Liver (tissue), 9 donors: ENCODE data around the gene SMC4. TPM values are rescaled to one million over a fixed set of nuclear protein-coding genes. Genes with fewer than 3 reads are reported as not detected.
"Not testable (repeated sequence)": the region's sequence is repeated elsewhere in the genome, so short reads cannot be mapped to it uniquely, and the experiment has no call there.

Experiments used
- DNase-seq: peaks from one replicate; pipeline ENCODE4 v3.0.0-alpha.2; 2017; ENCODE audit warnings: low spot score
- H3K27ac ChIP-seq, 2 donors: one replicate each; pipeline ENCODE4 v1.7.0; 2013; ENCODE audit warnings: inconsistent platforms in 2 of 2, low read length in 2 of 2, control low read depth in 1 of 2, low read depth in 1 of 2, mild to moderate bottlenecking in 1 of 2
- H3K27me3 ChIP-seq, 4 donors: one replicate each; pipeline versions ENCODE4 v1.6.1 to v1.7.0; 2013; ENCODE audit warnings: low read length in 3 of 4, inconsistent platforms in 1 of 4, mild to moderate bottlenecking in 1 of 4, moderate library complexity in 1 of 4; ENCODE audit not compliant: control insufficient read depth in 4 of 4, insufficient read depth in 4 of 4
- H3K36me3 ChIP-seq, 4 donors: one replicate each; pipeline versions ENCODE4 v1.6.1 to v1.7.0; 2013; ENCODE audit warnings: low read length in 3 of 4, mild to moderate bottlenecking in 3 of 4, low read depth in 1 of 4, moderate library complexity in 1 of 4; ENCODE audit not compliant: control insufficient read depth in 4 of 4, insufficient read depth in 3 of 4
- H3K4me1 ChIP-seq, 4 donors: one replicate each; pipeline versions ENCODE4 v1.6.1 to v1.7.0; 2013; ENCODE audit warnings: low read length in 3 of 4, mild to moderate bottlenecking in 3 of 4, moderate library complexity in 1 of 4; ENCODE audit not compliant: control insufficient read depth in 4 of 4, insufficient read depth in 4 of 4
- H3K4me3 ChIP-seq, 3 donors: one replicate each; pipeline versions ENCODE4 v1.6.1 to v1.7.0; 2013; ENCODE audit warnings: low read length in 3 of 3, control low read depth in 1 of 3, low read depth in 1 of 3, mild to moderate bottlenecking in 1 of 3
- H3K9ac ChIP-seq, 2 donors: one replicate each; pipeline ENCODE4 v1.7.0; 2013; ENCODE audit warnings: low read length in 2 of 2, mild to moderate bottlenecking in 2 of 2, moderate library complexity in 2 of 2, control low read depth in 1 of 2, low read depth in 1 of 2
- H3K9me3 ChIP-seq, 4 donors: one replicate each; pipeline versions ENCODE4 v1.6.1 to v1.7.0; 2013; ENCODE audit warnings: low read length in 3 of 4; ENCODE audit not compliant: control insufficient read depth in 4 of 4
- EGR1 ChIP-seq, 2 donors: IDR thresholded peaks; 2 replicates each; pipeline ENCODE4 v1.6.1; 2016 to 2018; ENCODE audit warnings: antibody characterized with exemption in 2 of 2, low read depth in 2 of 2
- FOXA1 ChIP-seq: IDR thresholded peaks from 2 replicates; pipeline ENCODE4 v1.6.1; 2016; ENCODE audit warnings: antibody characterized with exemption
- FOXA2 ChIP-seq: IDR thresholded peaks from 2 replicates; pipeline ENCODE4 v1.6.1; 2016; ENCODE audit warnings: antibody characterized with exemption
- GABPA ChIP-seq, 2 donors: IDR thresholded peaks in 1 of 2; conservative IDR thresholded peaks in 1 of 2; 2 replicates each; pipeline ENCODE4 v1.6.1; 2016; ENCODE audit warnings: antibody characterized with exemption in 2 of 2, mild to moderate bottlenecking in 1 of 2, moderate library complexity in 1 of 2
- HNF4A ChIP-seq, 2 donors: conservative IDR thresholded peaks; 2 replicates each; pipeline ENCODE4 v1.6.1; 2016; ENCODE audit warnings: antibody characterized with exemption in 2 of 2, mild to moderate bottlenecking in 2 of 2
- HNF4G ChIP-seq: IDR thresholded peaks from 2 replicates; pipeline ENCODE4 v1.6.1; 2016; ENCODE audit warnings: antibody characterized with exemption
- JUND ChIP-seq, 2 donors: IDR thresholded peaks; 2 replicates each; pipeline ENCODE4 v1.6.1; 2016; ENCODE audit warnings: antibody characterized with exemption in 2 of 2
- MAX ChIP-seq: IDR thresholded peaks from 2 replicates; pipeline ENCODE4 v1.6.1; 2016; ENCODE audit warnings: antibody characterized with exemption
- NR2F2 ChIP-seq: IDR thresholded peaks from 2 replicates; pipeline ENCODE4 v1.6.1; 2016; ENCODE audit warnings: antibody characterized with exemption
- RAD21 ChIP-seq, 2 donors: IDR thresholded peaks; 2 replicates each; pipeline ENCODE4 v1.6.1; 2016; ENCODE audit warnings: antibody characterized with exemption in 2 of 2, mild to moderate bottlenecking in 2 of 2
- RXRA ChIP-seq, 2 donors: IDR thresholded peaks; 2 replicates each; pipeline ENCODE4 v1.6.1; 2017 to 2018; ENCODE audit warnings: antibody characterized with exemption in 2 of 2, mild to moderate bottlenecking in 1 of 2
- SP1 ChIP-seq: IDR thresholded peaks from 2 replicates; pipeline ENCODE4 v1.6.1; 2018; ENCODE audit warnings: antibody characterized with exemption, mild to moderate bottlenecking
- TAF1 ChIP-seq: conservative IDR thresholded peaks from 2 replicates; pipeline ENCODE4 v1.6.1; 2016; ENCODE audit warnings: antibody characterized with exemption, mild to moderate bottlenecking
- YY1 ChIP-seq: IDR thresholded peaks from 2 replicates; pipeline ENCODE4 v1.6.1; 2016; ENCODE audit warnings: antibody characterized with exemption, mild to moderate bottlenecking
- ZBTB33 ChIP-seq: IDR thresholded peaks from 2 replicates; pipeline ENCODE4 v1.6.1; 2016; ENCODE audit warnings: antibody characterized with exemption
- WGBS: extraction: QIAGEN DNeasy Blood & Tissue Kit; methylation state at CpG from one replicate; pipeline ENCODE4 v1.1.7; 2013; 5-methylcytosine and 5-hydroxymethylcytosine counted together
- polyA plus RNA-seq, 2 donors: library from polyadenylated mRNA; stranded (reverse) in 1 of 2; unstranded in 1 of 2; fragments of 200-250 nt in 1 of 2; fragments of >200 nt in 1 of 2; fragmentation: Nextera tagmentation in 1 of 2; extraction: Ambion mirVana in 1 of 2; gene quantifications; one replicate each; pipeline versions ENCODE4 v1.2.1 to v1.2.3, GENCODE V29; 2013 to 2015
- total RNA-seq, 2 donors: library from RNA; depleted of rRNA; stranded (reverse); fragments of >200 nt; gene quantifications; one replicate each; pipeline ENCODE4 v1.2.3, GENCODE V29; 2014
- TF ChIP-seq, protein P1 (sequence below): IDR thresholded peaks from 2 replicates; pipeline ENCODE4 v1.6.1; 2016; ENCODE audit warnings: antibody characterized with exemption
- TF ChIP-seq, protein P2 (sequence below): fragments of 150-350 bp; IDR thresholded peaks from 2 replicates; pipeline ENCODE4 v1.5.1; 2017; ENCODE audit warnings: improper control_type of control experiment, low read depth, low read length; ENCODE audit not compliant: missing input control
- donor health status: healthy.
- donor health status: healthy.
- donor health status: healthy.
- donor health status: healthy.
- donor health status: healthy.

SMC4 gene
- total and polyA plus RNA-seq, 4 donors: 6.7 to 161 (median 17.1) TPM

DNA sequence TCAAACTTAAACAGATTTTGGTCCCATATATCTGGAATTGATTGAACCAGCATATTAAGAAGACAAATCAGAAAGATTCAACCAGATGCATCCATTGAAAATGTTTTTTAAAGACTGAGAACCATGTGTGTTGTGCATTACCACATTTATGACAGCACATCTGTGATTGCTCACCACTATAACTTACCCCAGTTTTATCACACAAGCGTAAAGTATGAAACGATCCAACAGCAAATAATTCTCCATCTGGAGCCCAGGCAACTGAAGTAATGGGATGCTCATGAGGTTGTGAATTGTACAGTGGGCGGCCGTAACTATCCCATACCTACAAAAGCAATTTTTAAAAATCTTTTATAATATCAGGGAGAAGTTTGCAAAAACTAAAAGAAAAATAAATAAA, 43.6 kb upstream of the SMC4 start:
- H3K36me3 ChIP-seq: peaks cover 0 to 6% (median 2%) of the 10 kb centered on the region in 4 donors
- H3K4me1 ChIP-seq: no peaks in the 10 kb centered on the region
- TF ChIP-seq JUND (IDR thresholded peaks at IDR 0.05): no peak
- no peak for TF ChIP-seq GABPA (IDR thresholded peaks at IDR 0.05 in 1 of 2, conservative IDR thresholded peaks at IDR 0.05 in 1 of 2)
- no peak for TF ChIP-seq FOXA1
- TF ChIP-seq ZBTB33: no peak
- no peak for TF ChIP-seq RAD21 (IDR thresholded peaks at IDR 0.05)
- TF ChIP-seq EGR1 (IDR thresholded peaks at IDR 0.05; ENCODE audit: low read depth in 2 of 2): no peak
- no peak for TF ChIP-seq TAF1
- TF ChIP-seq, protein P1, sequence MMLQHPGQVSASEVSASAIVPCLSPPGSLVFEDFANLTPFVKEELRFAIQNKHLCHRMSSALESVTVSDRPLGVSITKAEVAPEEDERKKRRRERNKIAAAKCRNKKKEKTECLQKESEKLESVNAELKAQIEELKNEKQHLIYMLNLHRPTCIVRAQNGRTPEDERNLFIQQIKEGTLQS: no peak
- TF ChIP-seq MAX: no peak
- TF ChIP-seq FOXA2: no peak
- TF ChIP-seq YY1: no peak
- no peak for TF ChIP-seq SP1
- TF ChIP-seq NR2F2: no peak
- no peak for TF ChIP-seq RXRA (IDR thresholded peaks at IDR 0.05)
- TF ChIP-seq HNF4A (conservative IDR thresholded peaks at IDR 0.05): no peak
- H3K9me3 ChIP-seq: no peaks in the 10 kb centered on the region
- no peak overlapping the region for H3K27ac ChIP-seq
- no peaks in the 10 kb centered on the region for H3K27me3 ChIP-seq
- 96% methylated on average over 4 of the region's 4 CpGs for whole genome bisulfite sequencing
- H3K9ac ChIP-seq: no peak overlapping the region
- no peak overlapping the region for H3K4me3 ChIP-seq
- DNase-seq: no peak

DNA sequence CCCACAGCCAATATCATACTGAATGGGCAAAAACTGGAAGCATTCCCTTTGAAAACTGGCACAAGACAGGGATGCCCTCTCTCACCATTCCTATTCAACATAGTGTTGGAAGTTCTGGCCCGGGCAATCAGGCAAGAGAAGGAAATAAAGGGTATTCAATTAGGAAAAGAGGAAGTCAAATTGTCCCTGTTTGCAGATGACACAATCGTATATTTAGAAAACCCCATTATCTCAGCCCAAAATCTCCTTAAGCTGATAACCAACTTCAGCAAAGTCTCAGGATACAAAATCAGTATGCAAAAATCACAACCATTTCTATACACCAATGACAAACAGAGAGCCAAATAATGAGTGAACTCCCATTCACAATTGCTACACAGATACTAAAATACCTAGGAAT, 36.6 kb upstream of the SMC4 start:
- not testable (repeated sequence) for H3K27ac ChIP-seq, H3K4me3 ChIP-seq, H3K27me3 ChIP-seq, H3K4me1 ChIP-seq, DNase-seq, H3K36me3 ChIP-seq, H3K9me3 ChIP-seq, H3K9ac ChIP-seq
- WGBS: 78% methylated on average over 2 of the region's 2 CpGs

GRCh38 chr3:160365869-160366522, 33.5 kb upstream of the SMC4 start:
- no peak for TF ChIP-seq TAF1
- no peak for TF ChIP-seq HNF4G
- TF ChIP-seq SP1: no peak
- TF ChIP-seq ZBTB33: no peak
- TF ChIP-seq GABPA (IDR thresholded peaks at IDR 0.05 in 1 of 2, conservative IDR thresholded peaks at IDR 0.05 in 1 of 2): no peak
- TF ChIP-seq EGR1 (IDR thresholded peaks at IDR 0.05; ENCODE audit: low read depth in 2 of 2): no peak
- TF ChIP-seq MAX: no peak
- TF ChIP-seq, protein P1: no peak
- TF ChIP-seq, protein P2, sequence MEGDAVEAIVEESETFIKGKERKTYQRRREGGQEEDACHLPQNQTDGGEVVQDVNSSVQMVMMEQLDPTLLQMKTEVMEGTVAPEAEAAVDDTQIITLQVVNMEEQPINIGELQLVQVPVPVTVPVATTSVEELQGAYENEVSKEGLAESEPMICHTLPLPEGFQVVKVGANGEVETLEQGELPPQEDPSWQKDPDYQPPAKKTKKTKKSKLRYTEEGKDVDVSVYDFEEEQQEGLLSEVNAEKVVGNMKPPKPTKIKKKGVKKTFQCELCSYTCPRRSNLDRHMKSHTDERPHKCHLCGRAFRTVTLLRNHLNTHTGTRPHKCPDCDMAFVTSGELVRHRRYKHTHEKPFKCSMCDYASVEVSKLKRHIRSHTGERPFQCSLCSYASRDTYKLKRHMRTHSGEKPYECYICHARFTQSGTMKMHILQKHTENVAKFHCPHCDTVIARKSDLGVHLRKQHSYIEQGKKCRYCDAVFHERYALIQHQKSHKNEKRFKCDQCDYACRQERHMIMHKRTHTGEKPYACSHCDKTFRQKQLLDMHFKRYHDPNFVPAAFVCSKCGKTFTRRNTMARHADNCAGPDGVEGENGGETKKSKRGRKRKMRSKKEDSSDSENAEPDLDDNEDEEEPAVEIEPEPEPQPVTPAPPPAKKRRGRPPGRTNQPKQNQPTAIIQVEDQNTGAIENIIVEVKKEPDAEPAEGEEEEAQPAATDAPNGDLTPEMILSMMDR: no peak
- TF ChIP-seq NR2F2: no peak
- Histone ChIP-seq H3K36me3 (no peaks in the 10 kb centered on the region), H3K27ac (no peak overlapping the region), H3K27me3 (no peaks in the 10 kb centered on the region), H3K4me1 (no peaks in the 10 kb centered on the region), H3K4me3 (no peak overlapping the region), H3K9ac (no peak overlapping the region), H3K9me3 (no peaks in the 10 kb centered on the region)
- no peak for DNase-seq
- WGBS: 58% methylated on average over 1 of the region's 1 CpG
